BJ (cell line): ENCODE data around the gene CDK8. TPM values are rescaled to one million over a fixed set of nuclear protein-coding genes. Genes with fewer than 3 reads are reported as not detected.

Source experiments
- CTCF ChIA-PET: fragments of 350-600 bp; formaldehyde crosslinking; extraction: SDS; loops from one replicate; lab custom pipeline; 2021; ENCODE audit warnings: antibody characterized with exemption, inconsistent platforms; lab: Yijun Ruan, JAX
- POLR2A ChIA-PET: fragments of 300-600 bp; sonication (Branson Sonifier 250); formaldehyde crosslinking; extraction: SDS; loops from one replicate; lab custom pipeline; 2021; ENCODE audit warnings: antibody characterized with exemption; lab: Charles Lee
- DNase-seq: peaks from one replicate; pipeline ENCODE4 v3.0.0-alpha.2; 2011; ENCODE audit warnings: low read depth
- H3K27me3 ChIP-seq: 2 replicates; pipeline ENCODE4 v1.6.0; 2011; ENCODE audit warnings: low read length; ENCODE audit not compliant: control insufficient read depth, insufficient read depth
- H3K36me3 ChIP-seq: 2 replicates; pipeline ENCODE4 v1.5.1; 2011; ENCODE audit warnings: low read length; ENCODE audit not compliant: control insufficient read depth, insufficient read depth
- H3K4me3 ChIP-seq: 2 replicates; pipeline ENCODE4 v1.5.1; 2011; ENCODE audit warnings: low read depth, mild to moderate bottlenecking, control low read depth, low read length
- CTCF ChIP-seq: IDR thresholded peaks from 2 replicates; pipeline ENCODE4 v1.5.1; 2011; ENCODE audit warnings: low read depth, mild to moderate bottlenecking, control low read depth, inconsistent platforms, low read length, moderate library complexity; ENCODE audit not compliant: insufficient read depth
- polyA plus RNA-seq: library from polyadenylated mRNA; depleted of rRNA; stranded (reverse); fragments of >200 nt; gene quantifications from 2 replicates; pipeline ENCODE4 v1.2.3, GENCODE V29; 2011

Gene CDK8
- polyA plus RNA-seq, 1 experiment: 13.7 TPM

- CTCF ChIA-PET: no interaction called here
- Histone ChIP-seq H3K4me3 (no peak overlapping the region), H3K36me3 (no peaks in the 10 kb centered on the region), H3K27me3 (no peaks in the 10 kb centered on the region)
- DNase-seq: no peak
- no peak for TF ChIP-seq CTCF
- POLR2A ChIA-PET: no interaction called here
These were observed 41.9 kb downstream of the CDK8 start for GRCh38 chr13:26295812-26296211.

GRCh38 chr13:26299168-26299750, 45.3 kb downstream of the CDK8 start:
- TF ChIP-seq CTCF: no peak
- Histone ChIP-seq H3K36me3 (no peaks in the 10 kb centered on the region), H3K4me3 (no peak overlapping the region), H3K27me3 (no peaks in the 10 kb centered on the region)
- no peak for DNase-seq
- POLR2A ChIA-PET: no interaction called here
- CTCF ChIA-PET: no interaction called here

- CTCF ChIA-PET: no interaction called here
- TF ChIP-seq CTCF: no peak
- H3K4me3 ChIP-seq: no peak overlapping the region
- POLR2A ChIA-PET: no interaction called here
- peak; percentile 14 for DNase-seq
- no peaks in the 10 kb centered on the region for H3K27me3 ChIP-seq
- no peaks in the 10 kb centered on the region for H3K36me3 ChIP-seq
These were observed 46.2 kb downstream of the CDK8 start for GRCh38 chr13:26300140-26300539.

GRCh38 chr13:26305676-26306075, 51.7 kb downstream of the CDK8 start:
- Histone ChIP-seq H3K4me3 (no peak overlapping the region), H3K27me3 (no peaks in the 10 kb centered on the region), H3K36me3 (no peaks in the 10 kb centered on the region)
- ChIA-PET POLR2A (no interaction called here), CTCF (interaction anchor here (0.6 to 1.0 kb wide), 2 partner anchors 19 to 389 kb away, joined by 3 read pairs; no protein-coding TSS in a partner anchor)
- DNase-seq: no peak
- TF ChIP-seq CTCF: no peak

GRCh38 chr13:26307701-26308100, 53.8 kb downstream of the CDK8 start:
- no peak for TF ChIP-seq CTCF
- Histone ChIP-seq H3K36me3 (no peaks in the 10 kb centered on the region), H3K4me3 (no peak overlapping the region), H3K27me3 (no peaks in the 10 kb centered on the region)
- ChIA-PET POLR2A (no interaction called here), CTCF (no interaction called here)
- no peak for DNase-seq
